GM12872 (cell line): ENCODE measurements around the gene MRPS18A.

ENCODE experiments used
- TF ChIP-seq, protein P1 (sequence below): IDR thresholded peaks from 3 replicates; pipeline ENCODE4 v1.5.1; 2011; ENCODE audit warnings: low read depth, mild to moderate bottlenecking, low read length, moderate library complexity; ENCODE audit not compliant: insufficient read depth

MRPS18A gene

DNA sequence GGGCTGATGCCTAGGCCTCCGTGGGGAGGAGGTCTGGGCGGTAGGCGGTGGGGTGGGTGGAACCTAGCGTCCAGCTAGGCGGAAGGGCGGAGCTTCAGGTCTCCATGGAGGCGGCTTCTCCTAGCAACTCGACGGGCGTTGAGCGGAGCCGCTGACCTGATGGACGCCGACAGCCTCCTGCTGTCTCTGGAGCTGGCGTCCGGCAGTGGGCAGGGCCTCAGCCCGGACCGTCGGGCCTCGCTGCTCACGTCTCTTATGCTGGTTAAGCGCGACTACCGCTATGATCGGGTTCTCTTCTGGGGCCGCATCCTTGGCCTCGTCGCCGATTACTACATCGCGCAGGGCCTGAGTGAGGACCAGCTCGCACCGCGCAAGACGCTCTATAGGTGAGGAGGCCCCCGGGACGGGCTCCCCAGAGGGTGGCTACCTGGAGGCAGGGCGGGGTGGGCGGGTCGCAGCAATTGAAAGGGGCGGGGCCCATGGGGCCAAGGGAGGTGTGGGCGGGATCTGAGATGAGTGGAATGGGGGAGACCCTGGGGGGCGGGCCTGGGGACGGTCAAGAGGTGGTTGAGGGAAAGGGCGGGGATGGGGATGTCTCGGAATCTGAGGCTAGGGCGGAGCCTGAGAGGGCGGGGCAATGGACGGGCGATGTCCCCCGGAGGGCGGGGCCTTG is 42.5 kb downstream of the MRPS18A start, which contains the start of gene RSPH9:
Gene RSPH9 (plus strand): TSS at position 97 of the 673 bp plus-strand sequence. CDS start 63 bp downstream, at position 160.
- TF ChIP-seq, protein P1, sequence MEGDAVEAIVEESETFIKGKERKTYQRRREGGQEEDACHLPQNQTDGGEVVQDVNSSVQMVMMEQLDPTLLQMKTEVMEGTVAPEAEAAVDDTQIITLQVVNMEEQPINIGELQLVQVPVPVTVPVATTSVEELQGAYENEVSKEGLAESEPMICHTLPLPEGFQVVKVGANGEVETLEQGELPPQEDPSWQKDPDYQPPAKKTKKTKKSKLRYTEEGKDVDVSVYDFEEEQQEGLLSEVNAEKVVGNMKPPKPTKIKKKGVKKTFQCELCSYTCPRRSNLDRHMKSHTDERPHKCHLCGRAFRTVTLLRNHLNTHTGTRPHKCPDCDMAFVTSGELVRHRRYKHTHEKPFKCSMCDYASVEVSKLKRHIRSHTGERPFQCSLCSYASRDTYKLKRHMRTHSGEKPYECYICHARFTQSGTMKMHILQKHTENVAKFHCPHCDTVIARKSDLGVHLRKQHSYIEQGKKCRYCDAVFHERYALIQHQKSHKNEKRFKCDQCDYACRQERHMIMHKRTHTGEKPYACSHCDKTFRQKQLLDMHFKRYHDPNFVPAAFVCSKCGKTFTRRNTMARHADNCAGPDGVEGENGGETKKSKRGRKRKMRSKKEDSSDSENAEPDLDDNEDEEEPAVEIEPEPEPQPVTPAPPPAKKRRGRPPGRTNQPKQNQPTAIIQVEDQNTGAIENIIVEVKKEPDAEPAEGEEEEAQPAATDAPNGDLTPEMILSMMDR, result no peak

DNA sequence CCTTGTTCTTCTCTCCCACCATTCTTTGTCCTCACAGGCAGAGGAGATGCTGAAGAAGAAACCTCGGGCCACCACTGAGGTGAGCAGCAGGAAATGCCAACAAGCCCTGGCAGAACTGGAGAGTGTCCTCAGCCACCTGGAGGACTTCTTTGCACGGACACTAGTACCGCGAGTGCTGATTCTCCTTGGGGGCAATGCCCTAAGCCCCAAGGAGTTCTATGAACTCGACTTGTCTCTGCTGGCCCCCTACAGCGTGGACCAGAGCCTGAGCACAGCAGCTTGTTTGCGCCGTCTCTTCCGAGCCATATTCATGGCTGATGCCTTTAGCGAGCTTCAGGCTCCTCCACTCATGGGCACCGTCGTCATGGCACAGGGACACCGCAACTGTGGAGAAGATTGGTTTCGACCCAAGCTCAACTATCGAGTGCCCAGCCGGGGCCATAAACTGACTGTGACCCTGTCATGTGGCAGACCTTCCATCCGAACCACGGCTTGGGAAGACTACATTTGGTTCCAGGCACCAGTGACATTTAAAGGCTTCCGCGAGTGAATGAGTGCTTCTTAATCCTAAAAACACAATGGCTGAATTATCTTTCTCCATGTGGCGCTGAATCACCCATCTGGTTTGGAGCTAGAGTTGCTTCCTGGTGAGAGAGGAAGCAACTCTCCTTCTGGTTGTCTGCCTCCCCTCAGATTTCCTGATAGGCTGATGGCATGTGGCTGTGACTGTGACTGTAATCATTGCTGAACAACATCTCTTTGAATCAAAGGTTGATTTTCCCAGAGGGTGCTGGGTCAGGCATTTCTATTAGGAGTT is 47.4 kb downstream of the MRPS18A start:
- TF ChIP-seq, protein P1, result no peak

DNA sequence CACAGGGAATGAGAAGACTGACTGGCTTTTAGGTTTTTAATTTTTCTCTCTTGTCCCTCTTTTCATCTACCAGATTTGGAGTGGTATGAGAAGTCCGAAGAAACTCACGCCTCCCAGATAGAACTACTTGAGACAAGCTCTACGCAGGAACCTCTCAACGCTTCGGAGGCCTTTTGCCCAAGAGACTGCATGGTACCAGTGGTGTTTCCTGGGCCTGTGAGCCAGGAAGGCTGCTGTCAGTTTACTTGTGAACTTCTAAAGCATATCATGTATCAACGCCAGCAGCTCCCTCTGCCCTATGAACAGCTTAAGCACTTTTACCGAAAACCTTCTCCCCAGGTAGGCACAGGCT is 51.3 kb downstream of the MRPS18A start:
- TF ChIP-seq, protein P1, result no peak

GRCh38 chr6:43635387-43636307 is 51.9 kb downstream of the MRPS18A start, which contains the start of gene MAD2L1BP:
TSS of gene MAD2L1BP (plus strand) at chr6:43635840. CDS start at chr6:43635876, 36 bp downstream.
- TF ChIP-seq, protein P1, result no peak

DNA sequence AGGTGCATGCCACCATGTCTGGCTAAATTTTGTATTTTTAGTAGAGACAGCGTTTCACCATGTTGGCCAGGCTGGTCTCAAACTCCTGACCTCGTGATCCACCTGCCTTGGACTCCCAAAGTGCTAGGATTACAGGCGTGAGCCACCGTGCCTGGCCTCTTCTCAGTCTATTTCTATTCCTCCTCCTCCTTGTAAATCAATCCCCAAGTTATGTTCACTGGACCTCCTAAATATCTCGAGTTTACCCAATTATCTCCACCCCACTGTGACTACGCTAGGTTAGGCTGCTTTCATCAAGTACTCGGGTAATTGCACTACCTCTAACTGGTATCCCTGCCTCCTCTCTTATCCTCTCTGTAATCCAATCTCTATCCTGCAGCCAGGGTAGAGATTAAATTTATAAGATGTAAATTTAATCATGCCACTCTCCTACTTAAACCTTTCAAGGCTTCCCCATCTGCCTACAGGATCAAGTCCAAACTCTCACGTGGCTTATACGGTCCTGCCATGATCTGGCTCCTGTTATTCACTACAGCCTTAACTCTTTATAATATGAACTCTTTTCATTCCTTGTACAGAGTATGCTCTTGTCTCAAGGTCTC is 52.8 kb downstream of the MRPS18A start:
- TF ChIP-seq, protein P1, result no peak

DNA sequence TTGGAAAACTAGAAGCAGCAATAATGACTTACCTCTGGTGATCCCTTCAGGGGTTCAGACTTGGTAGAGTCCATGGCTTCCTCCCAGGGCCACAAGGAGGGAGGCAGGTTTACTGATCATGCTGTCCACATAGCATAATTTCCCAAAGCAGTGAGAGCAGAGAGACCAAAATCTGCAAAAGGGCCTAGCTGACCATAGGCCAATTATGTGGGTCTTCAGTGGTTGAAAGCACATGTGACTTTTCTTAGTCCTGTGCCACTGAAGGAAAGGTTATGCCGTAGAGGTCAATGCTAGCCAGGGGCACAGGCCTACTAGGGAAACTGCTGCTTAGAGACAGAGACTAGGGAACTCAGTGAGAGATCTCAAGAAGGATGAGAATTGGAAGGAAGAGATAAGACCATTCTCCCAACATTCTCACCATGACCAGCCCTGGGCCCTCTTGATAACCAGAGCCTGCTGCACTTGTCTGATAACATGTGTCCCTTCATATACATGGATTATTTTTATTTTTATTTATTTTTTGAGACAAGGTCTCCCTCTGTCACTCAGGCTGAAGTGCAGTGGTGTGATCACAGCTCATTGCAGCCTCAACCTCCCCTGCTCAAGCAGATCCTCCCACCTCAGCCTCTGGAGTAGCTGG is 56.5 kb downstream of the MRPS18A start:
- TF ChIP-seq, protein P1, result no peak
